Umbilical cord (tissue), 2 donors: Measurements from ENCODE around the gene SYT2. TPM values are rescaled to one million over a fixed set of nuclear protein-coding genes. Genes with fewer than 3 reads are reported as not detected.
"Not testable (repeated sequence)": the region's sequence is repeated elsewhere in the genome, so short reads cannot be mapped to it uniquely, and the experiment has no call there.

Source experiments
- DNase-seq: peaks from one replicate; pipeline ENCODE4 v3.0.0-alpha.2; 2015; ENCODE audit warnings: low spot score
- total RNA-seq: library from RNA; depleted of rRNA; stranded (reverse); fragments of >200 nt; gene quantifications from one replicate; pipeline ENCODE4 v1.2.3, GENCODE V29; 2014; ENCODE audit warnings: low replicate concordance; ENCODE audit not compliant: insufficient read depth

Gene SYT2
- total RNA-seq, 1 donor from 2014 or later = 1.7 TPM

GRCh38 chr1:202572867-202573266 lies 137.4 kb downstream of the SYT2 start:
- no peak for DNase-seq

DNA sequence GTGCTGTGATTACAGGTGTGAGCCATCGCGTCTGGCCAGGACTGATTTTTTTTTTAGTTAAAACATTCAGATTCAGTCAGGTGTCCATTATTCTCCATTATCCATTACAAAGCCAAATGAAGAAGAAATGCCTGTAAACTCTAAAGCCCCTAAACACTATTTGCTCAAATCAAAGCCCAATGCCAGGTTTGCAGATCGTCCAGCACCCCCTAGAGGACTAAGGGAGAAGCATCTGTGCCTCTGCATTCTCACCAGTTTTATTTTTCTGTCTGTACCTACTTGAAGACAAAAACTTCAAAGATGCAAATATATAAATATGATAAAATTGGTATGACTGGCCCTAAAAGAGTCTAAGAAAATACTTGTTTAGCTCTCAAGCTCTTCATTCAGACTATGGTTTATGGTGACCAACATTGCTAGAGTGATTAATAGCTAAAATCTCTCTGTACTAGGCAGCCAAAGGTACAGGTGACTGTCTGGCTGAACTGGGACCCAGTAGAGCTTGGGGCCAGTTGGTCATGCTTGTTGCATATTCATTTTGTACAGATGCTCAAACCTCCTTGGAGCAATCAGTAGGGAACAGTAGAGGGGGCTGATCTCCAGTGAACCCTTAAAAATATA lies 138.4 kb downstream of the SYT2 start:
- peak; percentile 51 for DNase-seq

GRCh38 chr1:202569393-202570322 lies 140.6 kb downstream of the SYT2 start:
- DNase-seq = no peak

GRCh38 chr1:202568826-202569225 lies 141.4 kb downstream of the SYT2 start:
- DNase-seq = no peak

- DNase-seq = peak; percentile 38
Observed at GRCh38 chr1:202568410-202568809, 141.8 kb downstream of the SYT2 start.

GRCh38 chr1:202567738-202568137 lies 142.5 kb downstream of the SYT2 start:
- DNase-seq = peak; percentile 55

DNA sequence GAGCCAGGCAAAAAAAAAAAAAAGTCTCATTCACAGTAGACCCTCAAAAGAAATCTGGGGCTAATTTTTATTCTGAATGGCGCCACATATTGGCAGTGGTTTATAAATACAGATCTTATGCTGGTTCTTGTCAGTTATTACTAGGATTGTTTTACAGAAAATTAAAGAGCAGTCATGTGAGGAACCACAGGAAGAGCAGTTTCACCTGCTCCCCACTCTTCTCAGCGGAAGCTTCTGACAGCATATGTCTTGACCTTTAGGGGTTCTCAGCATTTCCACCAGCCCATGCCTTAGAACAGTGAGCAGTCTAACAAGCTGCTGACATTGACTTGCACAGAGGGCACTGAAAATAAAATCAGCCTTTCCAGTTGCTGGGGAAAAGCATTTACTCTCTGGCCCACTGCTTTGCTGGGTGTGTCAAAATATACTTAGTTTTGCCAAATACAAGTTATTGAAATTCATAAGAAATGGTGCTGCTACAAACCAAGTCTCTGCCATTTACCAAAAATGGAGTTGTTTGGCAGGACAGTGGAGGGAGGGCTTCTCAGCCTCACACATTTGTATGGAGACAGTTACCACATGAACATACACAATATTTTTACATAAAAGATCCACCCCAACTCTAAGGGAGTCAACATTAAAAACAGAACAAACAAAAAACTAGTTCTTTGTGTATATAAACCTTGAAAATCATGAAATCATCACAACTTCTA lies 144.2 kb downstream of the SYT2 start:
- no peak for DNase-seq

GRCh38 chr1:202564958-202565495 lies 145.2 kb downstream of the SYT2 start:
- DNase-seq = no peak

GRCh38 chr1:202563818-202564217 lies 146.4 kb downstream of the SYT2 start:
- no peak for DNase-seq

DNA sequence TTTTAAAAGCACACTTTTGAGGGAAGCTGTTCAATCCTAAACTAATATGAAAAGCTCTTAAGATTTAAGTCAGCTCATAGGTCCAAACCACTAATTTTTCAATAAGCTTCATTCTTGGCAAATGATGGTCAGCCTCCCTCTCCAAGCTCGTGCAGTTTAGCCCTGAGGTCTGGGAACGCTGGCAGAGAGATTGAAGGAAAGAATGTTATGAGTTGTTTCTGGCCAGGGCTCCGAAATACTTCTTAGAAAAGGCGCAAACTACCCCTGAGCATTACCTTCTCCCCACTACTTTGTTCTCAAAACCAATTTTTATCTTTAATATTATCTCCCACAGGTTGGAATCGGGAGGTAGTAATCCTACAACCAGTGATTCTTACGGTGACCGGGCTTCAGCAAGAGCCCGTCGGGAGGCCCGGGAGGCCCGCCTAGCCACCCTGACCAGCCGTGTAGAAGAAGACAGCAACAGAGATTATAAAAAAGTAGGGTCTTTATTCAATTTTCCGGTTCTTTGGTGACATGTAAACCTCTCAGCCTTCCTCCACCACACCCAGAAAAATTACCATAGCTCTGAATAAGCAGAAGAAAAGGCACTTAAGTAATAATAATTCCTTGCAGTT lies 147.7 kb downstream of the SYT2 start:
- peak; percentile 70 for DNase-seq

- DNase-seq = no peak
Observed at GRCh38 chr1:202561726-202562443, 148.4 kb downstream of the SYT2 start.

DNA sequence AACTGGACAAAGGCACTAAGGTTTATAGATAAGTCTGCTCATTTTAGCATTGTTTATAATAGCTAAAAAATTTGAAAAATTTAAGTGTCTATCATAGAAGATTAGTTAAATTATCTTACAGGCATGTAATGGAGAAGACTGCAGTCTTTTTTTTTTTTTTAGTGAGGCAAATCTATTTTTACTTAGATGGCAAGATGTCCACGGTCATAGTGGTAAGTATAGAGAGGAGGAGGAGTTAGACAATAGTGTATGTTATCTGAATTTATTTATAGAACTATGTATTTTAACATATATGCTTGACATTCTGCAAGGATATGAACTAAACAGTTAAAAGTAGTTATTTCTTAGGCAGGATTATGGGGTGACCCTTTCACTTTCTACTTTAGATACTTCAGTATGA lies 149.0 kb downstream of the SYT2 start:
- DNase-seq = no peak

DNA sequence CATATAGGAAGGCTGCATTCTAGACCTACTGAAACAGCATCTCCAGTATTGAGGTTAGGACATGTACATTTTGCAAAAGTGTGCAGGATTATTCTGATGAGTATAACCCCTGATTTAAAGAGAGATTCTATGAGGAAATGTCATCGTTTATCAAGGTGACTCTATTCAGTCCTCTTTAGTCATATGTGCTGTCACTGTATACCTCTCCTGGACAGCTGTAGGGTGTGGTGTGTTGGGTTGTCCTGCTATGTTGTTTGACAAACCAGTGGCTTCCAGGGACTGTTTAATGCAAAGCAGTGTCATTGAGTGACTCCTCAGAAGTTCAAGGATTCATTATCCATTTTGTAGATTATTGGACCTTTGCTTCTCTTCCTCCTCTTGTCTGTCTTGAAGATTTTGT lies 152.6 kb downstream of the SYT2 start:
- DNase-seq = not testable (repeated sequence)

GRCh38 chr1:202556037-202556436 lies 154.2 kb downstream of the SYT2 start:
- DNase-seq = not testable (repeated sequence)

GRCh38 chr1:202554619-202555018 lies 155.6 kb downstream of the SYT2 start:
- DNase-seq = not testable (repeated sequence)

DNA sequence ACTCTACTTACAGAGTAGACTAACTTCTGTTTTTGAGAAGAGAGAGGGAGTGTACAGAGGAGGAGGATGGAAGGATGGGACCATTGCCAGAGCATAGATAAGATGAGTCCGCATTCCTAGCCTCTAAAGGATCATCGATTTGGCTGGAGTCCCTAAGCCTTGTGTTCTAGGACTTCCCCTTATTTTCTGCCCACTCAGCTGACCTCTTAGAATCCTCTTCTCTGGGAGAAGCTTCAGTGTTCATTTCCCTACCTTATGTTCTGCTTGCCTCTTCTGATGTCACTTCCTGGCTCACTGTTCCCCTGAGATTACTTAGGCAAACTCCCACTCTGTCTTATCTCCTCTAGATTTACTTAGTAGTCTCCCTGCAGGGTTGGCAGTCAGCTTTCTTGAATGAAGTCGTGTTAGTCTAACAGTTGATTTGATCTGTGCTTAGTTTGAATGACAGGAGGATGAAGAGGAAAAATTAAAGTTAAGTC lies 156.7 kb downstream of the SYT2 start:
- peak; percentile 99 for DNase-seq

DNA sequence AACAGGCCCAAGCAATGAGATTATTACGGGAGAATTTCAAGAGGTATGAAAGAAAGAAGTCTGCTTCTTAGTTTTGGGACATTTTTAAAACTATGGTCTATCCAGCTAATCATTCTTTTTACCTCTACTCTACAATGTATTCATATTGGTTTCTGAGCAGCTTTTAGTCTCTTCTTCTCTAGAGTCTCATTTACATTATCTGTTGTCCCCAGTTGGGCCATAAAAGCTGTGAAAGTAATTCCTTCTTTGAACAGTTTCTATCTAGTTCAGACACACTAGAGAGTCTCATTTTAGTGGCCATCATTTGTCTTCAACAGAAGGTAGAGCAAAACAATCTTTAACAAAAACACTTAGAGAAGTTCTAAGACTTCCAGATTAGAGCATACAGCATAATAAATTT lies 157.2 kb downstream of the SYT2 start:
- DNase-seq = not testable (repeated sequence)

GRCh38 chr1:202552615-202553014 lies 157.6 kb downstream of the SYT2 start:
- peak; percentile 91 for DNase-seq

DNA sequence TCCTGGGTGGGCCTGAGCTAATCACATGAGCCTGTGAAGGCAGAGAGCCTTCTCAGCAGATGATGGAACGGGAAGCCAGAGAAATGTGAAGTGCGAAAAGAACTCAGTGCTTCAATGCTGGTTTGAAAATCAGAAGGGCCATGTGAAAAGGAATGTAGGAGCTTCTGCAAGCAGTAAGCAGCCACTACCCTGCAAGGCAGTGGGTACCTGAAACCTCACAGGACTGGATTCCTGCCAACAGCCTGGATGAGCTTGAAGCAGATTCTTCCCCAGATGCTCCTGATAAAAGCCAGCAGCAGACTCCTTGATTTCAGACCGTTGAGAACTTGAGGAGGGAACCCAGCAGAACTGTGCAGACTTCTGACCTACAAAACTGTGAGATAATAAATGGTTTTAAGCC lies 158.6 kb downstream of the SYT2 start:
- peak; percentile 63 for DNase-seq

DNA sequence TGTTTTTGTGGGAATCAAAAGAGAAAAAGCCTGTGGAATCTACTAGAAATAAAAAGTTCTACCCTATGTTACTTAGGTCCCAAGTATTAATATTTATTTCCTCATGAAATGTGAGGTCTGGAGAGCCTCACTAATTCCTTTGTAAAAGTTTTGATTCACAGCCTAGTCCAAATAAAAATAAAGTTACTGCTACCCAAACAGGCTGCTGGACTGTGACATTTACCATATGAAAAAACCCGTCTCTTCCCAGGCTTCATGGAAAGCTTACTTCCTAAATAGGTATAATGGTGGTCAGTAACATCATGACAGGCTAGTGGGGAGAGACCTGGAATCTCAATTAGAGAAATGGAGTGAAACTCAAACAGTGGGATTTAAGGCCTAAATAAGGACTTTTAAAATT lies 160.2 kb downstream of the SYT2 start:
- DNase-seq = not testable (repeated sequence)

DNA sequence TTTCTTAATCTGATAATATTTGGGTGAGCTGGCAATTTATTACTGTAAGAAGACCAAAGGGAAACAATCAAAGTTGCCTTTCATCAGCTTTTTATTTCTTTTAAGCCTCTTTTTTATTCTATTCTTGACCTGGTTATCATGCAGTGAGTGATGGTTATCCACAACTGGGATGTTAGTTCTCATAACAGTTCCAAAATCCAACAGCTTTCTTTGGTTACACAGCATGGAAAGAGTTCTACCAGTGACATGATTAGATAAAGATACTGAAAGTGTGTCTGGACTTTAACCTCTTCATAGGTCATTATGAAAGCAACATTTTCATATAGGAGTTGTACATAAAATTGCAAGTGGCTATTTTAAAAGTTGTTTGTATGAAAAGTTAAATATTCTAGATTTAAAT lies 163.0 kb downstream of the SYT2 start:
- DNase-seq = no peak
